PC-3 (cell line): ENCODE results near the gene LGI1.

Experiments
- CTCF ChIP-seq: fragments of 300-600 bp; sonication (generic); conservative IDR thresholded peaks from 2 replicates; pipeline ENCODE4 v1.5.1; 2017; ENCODE audit warnings: antibody characterized with exemption, low read depth, mild to moderate bottlenecking, low read length
- EZH2 ChIP-seq: fragments of 300-600 bp; sonication (generic); IDR thresholded peaks from one replicate; pipeline ENCODE4 v1.6.1; 2017; ENCODE audit warnings: antibody characterized with exemption, mild to moderate bottlenecking, low read length; ENCODE audit not compliant: unreplicated experiment

GRCh38 chr10:93818086-93818485 lies 60.4 kb downstream of the LGI1 start:
- TF ChIP-seq EZH2 (no peak), CTCF (no peak)
